Lower leg skin (tissue), 4 donors: Measurements from ENCODE around the gene AMOTL1. TPM values are rescaled to one million over a fixed set of nuclear protein-coding genes. Genes with fewer than 3 reads are reported as not detected.

Experiments
- DNase-seq, 2 donors: peaks; one replicate each; pipeline ENCODE4 v3.0.0-alpha.2; 2019; ENCODE audit warnings: low spot score in 2 of 2
- H3K4me3 ChIP-seq: fragments of 200-600 bp; sonication (generic); 2 replicates; pipeline ENCODE4 v1.5.1; 2017; ENCODE audit warnings: mild to moderate bottlenecking, low read depth; ENCODE audit not compliant: poor library complexity, severe bottlenecking
- CTCF ChIP-seq, 3 donors: fragments of 450-650 bp; IDR thresholded peaks; one replicate each; pipeline ENCODE4 v1.5.1; 2016; ENCODE audit warnings: antibody characterized with exemption in 3 of 3, mild to moderate bottlenecking in 3 of 3, moderate library complexity in 2 of 3
- POLR2A ChIP-seq, 2 donors: fragments of 450-650 bp; IDR thresholded peaks; one replicate each; pipeline ENCODE4 v1.6.1; 2016 to 2017; ENCODE audit warnings: antibody characterized with exemption in 2 of 2, mild to moderate bottlenecking in 1 of 2, moderate library complexity in 1 of 2
- WGBS, 2 donors: methylation state at CpG; one replicate each; pipeline ENCODE4 v1.1.5; 2018; 5-methylcytosine and 5-hydroxymethylcytosine counted together
- intact Hi-C: fragments of 100-400 bp; cut with DNase I; formaldehyde crosslinking; loops from one replicate; pipeline ENCODE4 v1.15.0; 2023; ENCODE audit warnings: low total_unique reads
- total RNA-seq, 4 donors: library from RNA; depleted of rRNA; stranded (reverse); fragments of >200 nt; gene quantifications; one replicate each; pipeline ENCODE4 v1.1.0, GENCODE V29; 2016

The AMOTL1 gene
- total RNA-seq, 4 donors from 2014 or later, result 45.3 to 72.0 (median 64.8) TPM

- DNase-seq, result no peak
- 87 to 92% methylated on average over 7 of the region's 7 CpGs for WGBS, 2 donors
- TF ChIP-seq POLR2A (IDR thresholded peaks at IDR 0.05), result no peak
- no peak for TF ChIP-seq CTCF (IDR thresholded peaks at IDR 0.05)
- intact Hi-C loops, result no loop called here
- no peak overlapping the region for H3K4me3 ChIP-seq
Observed at GRCh38 chr11:94822080-94822479, 53.9 kb downstream of the AMOTL1 start.

- WGBS, 2 donors, result 27 to 28% methylated on average over 2 of the region's 2 CpGs
- intact Hi-C loops, result no loop called here
- no peak overlapping the region for H3K4me3 ChIP-seq
- DNase-seq, result no peak
- TF ChIP-seq POLR2A (IDR thresholded peaks at IDR 0.05), result no peak
- no peak for TF ChIP-seq CTCF (IDR thresholded peaks at IDR 0.05)
Observed at GRCh38 chr11:94823102-94823732, 55.1 kb downstream of the AMOTL1 start.

- whole genome bisulfite sequencing, 2 donors, result 73 to 77% methylated on average over 4 of the region's 4 CpGs
- no peak for DNase-seq
- TF ChIP-seq POLR2A (IDR thresholded peaks at IDR 0.05) (no peak), CTCF (IDR thresholded peaks at IDR 0.05) (no peak)
- intact Hi-C loops, result no loop called here
- no peak overlapping the region for H3K4me3 ChIP-seq
Observed at GRCh38 chr11:94825031-94825430, 56.9 kb downstream of the AMOTL1 start.

GRCh38 chr11:94825481-94825880, 57.3 kb downstream of the AMOTL1 start:
- 95 to 96% methylated on average over 1 of the region's 1 CpG for WGBS, 2 donors
- H3K4me3 ChIP-seq, result no peak overlapping the region
- TF ChIP-seq CTCF (IDR thresholded peaks at IDR 0.05) (no peak), POLR2A (IDR thresholded peaks at IDR 0.05) (no peak)
- DNase-seq, result no peak
- intact Hi-C loops, result no loop called here

GRCh38 chr11:94826415-94826814, 58.3 kb downstream of the AMOTL1 start:
- no peak for TF ChIP-seq CTCF (IDR thresholded peaks at IDR 0.05)
- no peak for TF ChIP-seq POLR2A (IDR thresholded peaks at IDR 0.05)
- intact Hi-C loops, result no loop called here
- H3K4me3 ChIP-seq, result no peak overlapping the region
- no peak for DNase-seq
- WGBS, 2 donors, result 91 to 92% methylated on average over 7 of the region's 7 CpGs

- no peak overlapping the region for H3K4me3 ChIP-seq
- intact Hi-C loops, result no loop called here
- TF ChIP-seq POLR2A (IDR thresholded peaks at IDR 0.05), result no peak
- TF ChIP-seq CTCF (IDR thresholded peaks at IDR 0.05), result no peak
- DNase-seq, result no peak
Observed at GRCh38 chr11:94828088-94828487, 59.9 kb downstream of the AMOTL1 start.
